Breast epithelium (tissue), 3 donors: Measurements from ENCODE around the gene DSCAML1.

Source experiments
- POLR2A ChIP-seq: fragments of 450-650 bp; IDR thresholded peaks from one replicate; pipeline ENCODE4 v1.6.1; 2016; ENCODE audit warnings: antibody characterized with exemption, mild to moderate bottlenecking, moderate library complexity
- TF ChIP-seq, protein P1 (sequence below), 3 donors: fragments of 450-650 bp; IDR thresholded peaks; one replicate each; pipeline ENCODE4 v1.5.1; 2016 to 2017; ENCODE audit warnings: antibody characterized with exemption in 3 of 3, mild to moderate bottlenecking in 3 of 3, moderate library complexity in 3 of 3

DNA sequence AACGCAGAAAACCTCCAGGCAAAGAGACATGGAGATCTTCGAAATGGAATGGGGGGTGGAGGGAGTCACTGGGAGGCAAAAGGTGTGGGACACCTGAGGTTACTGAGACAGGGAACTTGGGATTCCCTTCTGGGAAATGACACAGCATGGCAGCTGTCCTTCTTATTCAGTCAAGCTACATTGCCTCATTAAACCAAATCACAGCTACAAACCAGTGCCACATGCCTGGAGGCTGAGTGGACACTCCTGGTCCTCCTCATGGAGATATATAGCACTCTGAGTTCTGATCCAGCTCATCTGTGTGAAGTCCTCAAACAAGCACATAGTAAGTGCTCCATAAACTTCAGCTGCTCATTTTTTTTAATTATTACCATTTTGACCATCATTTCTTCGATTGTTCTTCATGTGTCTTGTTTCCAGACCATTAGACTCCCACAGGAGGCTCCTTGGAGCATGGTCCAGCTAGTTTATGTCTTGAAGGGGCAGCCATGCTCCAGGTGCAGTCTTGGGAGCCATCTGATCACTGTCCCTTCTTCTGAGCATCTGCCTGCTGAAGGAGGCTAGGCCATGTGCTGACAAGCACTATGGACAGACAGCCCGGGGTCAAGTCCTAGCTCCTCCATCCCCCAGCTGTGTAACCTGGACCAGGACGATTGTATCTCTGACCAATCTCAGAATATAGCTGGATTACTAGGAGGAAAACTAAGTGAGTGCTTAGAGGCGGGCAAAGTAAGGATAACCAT lies 37.2 kb upstream of the DSCAML1 start:
- TF ChIP-seq, protein P1, sequence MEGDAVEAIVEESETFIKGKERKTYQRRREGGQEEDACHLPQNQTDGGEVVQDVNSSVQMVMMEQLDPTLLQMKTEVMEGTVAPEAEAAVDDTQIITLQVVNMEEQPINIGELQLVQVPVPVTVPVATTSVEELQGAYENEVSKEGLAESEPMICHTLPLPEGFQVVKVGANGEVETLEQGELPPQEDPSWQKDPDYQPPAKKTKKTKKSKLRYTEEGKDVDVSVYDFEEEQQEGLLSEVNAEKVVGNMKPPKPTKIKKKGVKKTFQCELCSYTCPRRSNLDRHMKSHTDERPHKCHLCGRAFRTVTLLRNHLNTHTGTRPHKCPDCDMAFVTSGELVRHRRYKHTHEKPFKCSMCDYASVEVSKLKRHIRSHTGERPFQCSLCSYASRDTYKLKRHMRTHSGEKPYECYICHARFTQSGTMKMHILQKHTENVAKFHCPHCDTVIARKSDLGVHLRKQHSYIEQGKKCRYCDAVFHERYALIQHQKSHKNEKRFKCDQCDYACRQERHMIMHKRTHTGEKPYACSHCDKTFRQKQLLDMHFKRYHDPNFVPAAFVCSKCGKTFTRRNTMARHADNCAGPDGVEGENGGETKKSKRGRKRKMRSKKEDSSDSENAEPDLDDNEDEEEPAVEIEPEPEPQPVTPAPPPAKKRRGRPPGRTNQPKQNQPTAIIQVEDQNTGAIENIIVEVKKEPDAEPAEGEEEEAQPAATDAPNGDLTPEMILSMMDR (IDR thresholded peaks at IDR 0.05) = no peak
- TF ChIP-seq POLR2A = no peak
